MG63 (cell line): ENCODE data around the gene PPP1R16B. TPM values are rescaled to one million over a fixed set of nuclear protein-coding genes. Genes with fewer than 3 reads are reported as not detected.

ENCODE experiments used
- DNase-seq: peaks from one replicate; pipeline ENCODE4 v3.0.0-alpha.2; 2020
- H3K27me3 ChIP-seq: fragments of 250-450 bp; sonication (Bioruptor Pico); 2 replicates; pipeline ENCODE4 v1.5.1; 2020; ENCODE audit warnings: mild to moderate bottlenecking, moderate library complexity
- H3K36me3 ChIP-seq: fragments of 250-450 bp; sonication (Bioruptor Pico); 2 replicates; pipeline ENCODE4 v1.5.1; 2020; ENCODE audit warnings: mild to moderate bottlenecking, moderate library complexity
- H3K4me3 ChIP-seq: fragments of 250-450 bp; sonication (Bioruptor Pico); 2 replicates; pipeline ENCODE4 v1.5.1; 2020; ENCODE audit warnings: mild to moderate bottlenecking, moderate library complexity
- H3K9me3 ChIP-seq: fragments of 250-450 bp; sonication (Bioruptor Pico); 2 replicates; pipeline ENCODE4 v1.5.1; 2020; ENCODE audit warnings: mild to moderate bottlenecking, moderate library complexity
- total RNA-seq: library from RNA; depleted of rRNA; stranded (reverse); fragments of >200 nt; shearing (Covaris generic); gene quantifications from 2 replicates; pipeline ENCODE4 v1.2.3, GENCODE V29; 2014; ENCODE audit warnings: low replicate concordance; rRNA removed

The PPP1R16B gene
- not detected in 2 replicates for total RNA-seq

- H3K9me3 ChIP-seq = no peaks in the 10 kb centered on the region
- peak within 1 kb of the TSS; percentile 40 for H3K4me3 ChIP-seq
- peaks cover 19% of the 10 kb centered on the region for H3K27me3 ChIP-seq
- no peaks in the 10 kb centered on the region for H3K36me3 ChIP-seq
- DNase-seq = no peak
Observed at GRCh38 chr20:38805502-38805957, at the start of gene PPP1R16B. Gene PPP1R16B (plus strand): TSS chr20:38805697. CDS start chr20:38835926, 30,229 bp downstream.

GRCh38 chr20:38757145-38757775, 48.2 kb upstream of the PPP1R16B start:
- no peak for DNase-seq
- Histone ChIP-seq H3K36me3 (peaks cover 19% of the 10 kb centered on the region), H3K9me3 (no peaks in the 10 kb centered on the region), H3K4me3 (no peak overlapping the region), H3K27me3 (no peaks in the 10 kb centered on the region)

- Histone ChIP-seq H3K4me3 (no peak overlapping the region), H3K9me3 (no peaks in the 10 kb centered on the region), H3K27me3 (no peaks in the 10 kb centered on the region), H3K36me3 (peaks cover 19% of the 10 kb centered on the region)
- no peak for DNase-seq
Observed at GRCh38 chr20:38759106-38759505, 46.4 kb upstream of the PPP1R16B start.

GRCh38 chr20:38760978-38761377, 44.5 kb upstream of the PPP1R16B start:
- DNase-seq = no peak
- Histone ChIP-seq H3K27me3 (no peaks in the 10 kb centered on the region), H3K36me3 (peaks cover 26% of the 10 kb centered on the region), H3K4me3 (no peak overlapping the region), H3K9me3 (no peaks in the 10 kb centered on the region)

DNA sequence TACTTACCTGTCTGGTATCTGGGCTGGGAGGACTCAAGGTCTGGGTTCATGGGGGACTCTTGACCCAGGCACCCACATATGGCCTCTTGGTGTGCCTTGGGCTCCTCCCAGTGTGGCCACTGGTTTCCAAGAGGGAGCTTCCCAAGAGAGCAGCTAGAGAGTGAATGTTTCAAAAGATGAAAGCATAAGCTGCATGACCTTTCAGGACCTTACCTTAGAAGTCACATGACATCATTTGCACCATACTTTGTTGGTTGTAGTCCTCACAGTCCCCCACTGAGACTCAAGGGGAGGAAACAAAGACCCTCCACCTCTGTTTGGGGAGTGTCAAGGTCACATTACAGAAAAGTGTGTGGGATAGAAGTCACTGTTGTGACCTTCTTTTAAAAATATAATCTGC, 43.3 kb upstream of the PPP1R16B start:
- H3K9me3 ChIP-seq = no peaks in the 10 kb centered on the region
- H3K4me3 ChIP-seq = no peak overlapping the region
- no peaks in the 10 kb centered on the region for H3K27me3 ChIP-seq
- DNase-seq = no peak
- H3K36me3 ChIP-seq = peaks cover 26% of the 10 kb centered on the region

GRCh38 chr20:38763616-38764015, 41.9 kb upstream of the PPP1R16B start:
- Histone ChIP-seq H3K9me3 (no peaks in the 10 kb centered on the region), H3K27me3 (no peaks in the 10 kb centered on the region), H3K36me3 (peaks cover 24% of the 10 kb centered on the region), H3K4me3 (no peak overlapping the region)
- DNase-seq = no peak

DNA sequence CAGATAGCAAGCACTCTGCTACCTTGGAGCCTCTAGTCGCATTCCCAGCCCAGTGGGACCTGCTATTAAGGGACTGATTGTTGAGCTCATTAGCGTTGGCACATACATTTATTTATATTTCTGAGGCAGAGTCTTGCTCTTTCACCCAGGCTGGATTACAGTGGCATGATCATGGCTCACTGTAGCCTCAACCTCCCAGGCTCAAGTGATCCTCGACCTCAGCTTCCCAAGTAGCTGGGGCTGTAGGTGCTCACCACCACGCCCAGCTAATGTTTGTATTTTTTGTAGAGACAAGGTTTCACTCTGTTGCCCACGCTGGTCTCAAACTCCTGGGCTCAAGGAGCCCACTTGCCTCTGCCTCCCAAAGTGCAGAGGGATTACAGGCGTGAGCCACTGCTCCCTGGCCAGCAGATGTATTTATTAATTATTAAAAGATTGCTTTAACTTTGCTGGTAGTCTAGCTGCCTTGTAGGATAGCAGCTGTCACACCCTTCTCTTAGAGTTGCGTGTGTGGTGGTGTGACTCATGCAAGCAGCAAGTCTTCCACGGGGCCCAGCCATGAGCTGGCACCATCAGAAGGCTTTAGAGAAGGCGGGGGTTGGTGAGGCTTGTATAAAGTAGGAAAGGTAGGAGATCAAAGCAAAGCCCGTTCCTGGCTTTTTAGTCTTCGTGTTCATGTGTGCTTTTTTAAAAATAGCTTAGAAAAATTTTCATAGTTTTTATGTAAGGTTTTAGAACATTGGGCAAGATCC, 40.8 kb upstream of the PPP1R16B start:
- peaks cover 24% of the 10 kb centered on the region for H3K36me3 ChIP-seq
- H3K27me3 ChIP-seq = no peaks in the 10 kb centered on the region
- no peaks in the 10 kb centered on the region for H3K9me3 ChIP-seq
- H3K4me3 ChIP-seq = no peak overlapping the region
- peak; percentile 90 for DNase-seq

- DNase-seq = no peak
- Histone ChIP-seq H3K36me3 (peaks cover 27% of the 10 kb centered on the region), H3K4me3 (no peak overlapping the region), H3K9me3 (no peaks in the 10 kb centered on the region), H3K27me3 (no peaks in the 10 kb centered on the region)
Observed at GRCh38 chr20:38766071-38766470, 39.4 kb upstream of the PPP1R16B start.

DNA sequence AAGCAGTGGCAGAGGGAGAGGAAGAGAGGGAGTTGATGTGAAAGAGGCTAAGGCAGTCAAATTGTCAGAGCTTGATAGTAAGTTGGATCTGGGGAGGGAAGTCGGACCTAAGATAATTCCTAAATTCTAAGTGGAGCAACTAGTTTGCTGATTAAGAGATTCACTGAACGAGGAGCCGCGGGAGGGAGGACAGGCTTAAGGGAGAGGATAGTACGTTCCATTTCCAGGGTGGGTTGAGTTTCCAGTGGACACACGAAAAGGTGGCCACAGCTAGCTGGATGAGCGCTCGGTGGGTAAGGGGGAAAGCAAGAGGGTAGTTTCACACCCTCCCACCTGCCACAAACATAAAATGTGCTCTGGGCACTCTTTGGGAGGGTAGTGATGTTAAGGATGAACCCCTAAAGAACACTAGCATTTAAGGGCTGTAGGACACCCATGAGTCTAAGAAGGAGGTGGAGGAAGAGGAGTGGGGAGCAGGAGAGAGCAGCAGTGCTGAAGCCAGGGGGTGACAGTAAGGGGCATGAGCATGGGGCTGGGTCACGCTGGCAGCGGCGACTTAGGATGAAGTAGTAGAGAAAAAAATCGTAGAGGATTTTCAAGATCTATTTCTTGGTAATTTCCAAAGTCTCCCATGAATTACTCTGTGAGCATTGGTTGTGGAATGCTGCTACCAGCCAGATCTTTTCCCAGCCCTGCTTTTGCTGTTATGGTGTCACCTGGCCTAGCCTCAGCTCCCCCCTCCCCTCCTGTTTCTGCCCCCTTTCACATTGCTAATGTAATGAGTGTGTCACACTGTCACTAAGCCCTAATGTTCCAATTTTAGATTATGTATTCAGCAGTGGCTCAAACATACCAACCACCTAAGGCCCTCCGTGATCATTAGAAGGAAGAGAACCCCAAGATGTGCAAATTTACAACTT, 35.9 kb upstream of the PPP1R16B start:
- no peak overlapping the region for H3K4me3 ChIP-seq
- no peaks in the 10 kb centered on the region for H3K27me3 ChIP-seq
- H3K9me3 ChIP-seq = no peaks in the 10 kb centered on the region
- H3K36me3 ChIP-seq = peaks cover 43% of the 10 kb centered on the region
- DNase-seq = no peak

DNA sequence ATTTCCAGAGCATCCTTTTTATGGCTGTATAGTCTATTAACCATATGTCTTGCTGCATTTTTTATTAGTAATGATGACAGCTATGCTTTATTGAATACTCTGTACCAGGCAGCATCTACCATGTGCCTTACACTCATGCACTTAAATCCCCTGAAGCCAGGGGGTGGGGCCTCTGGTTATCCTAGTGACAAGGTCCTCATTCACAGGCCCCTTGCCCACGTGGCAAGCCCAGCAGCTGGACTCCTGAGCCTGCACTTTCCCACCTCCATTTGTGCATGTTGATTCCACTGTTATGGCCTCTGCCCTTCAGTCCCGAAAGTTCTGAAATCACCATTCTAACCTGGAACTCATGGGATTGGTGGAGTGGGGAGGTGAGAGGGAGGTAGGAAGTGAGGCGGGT, 35.0 kb upstream of the PPP1R16B start:
- Histone ChIP-seq H3K27me3 (no peaks in the 10 kb centered on the region), H3K9me3 (no peaks in the 10 kb centered on the region), H3K4me3 (no peak overlapping the region), H3K36me3 (peaks cover 38% of the 10 kb centered on the region)
- DNase-seq = no peak

DNA sequence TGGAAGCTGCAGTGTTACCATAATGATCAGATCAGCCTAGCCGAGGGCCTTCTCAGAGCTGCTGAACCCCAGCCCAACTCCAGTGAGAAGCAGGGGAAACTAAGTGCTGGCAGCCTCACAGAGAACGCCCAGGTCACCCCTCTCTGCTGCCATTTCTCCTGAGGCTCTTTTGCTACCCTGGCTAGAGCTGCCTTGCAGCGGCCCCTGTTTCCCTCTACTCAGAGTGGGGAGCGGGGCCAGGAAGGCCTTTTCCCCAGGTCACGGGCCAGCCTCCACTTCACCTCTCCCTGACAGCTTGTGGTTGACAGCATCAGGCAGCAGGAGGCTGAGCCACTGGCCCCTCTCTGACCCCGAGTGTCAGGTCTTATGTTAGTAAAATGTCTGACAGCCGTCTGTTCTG, 34.5 kb upstream of the PPP1R16B start:
- Histone ChIP-seq H3K4me3 (no peak overlapping the region), H3K9me3 (no peaks in the 10 kb centered on the region), H3K27me3 (no peaks in the 10 kb centered on the region), H3K36me3 (peaks cover 34% of the 10 kb centered on the region)
- DNase-seq = no peak

GRCh38 chr20:38771621-38772020, 33.9 kb upstream of the PPP1R16B start:
- peaks cover 29% of the 10 kb centered on the region for H3K36me3 ChIP-seq
- no peaks in the 10 kb centered on the region for H3K27me3 ChIP-seq
- DNase-seq = no peak
- H3K9me3 ChIP-seq = no peaks in the 10 kb centered on the region
- no peak overlapping the region for H3K4me3 ChIP-seq

- H3K36me3 ChIP-seq = peaks cover 25% of the 10 kb centered on the region
- H3K4me3 ChIP-seq = no peak overlapping the region
- no peaks in the 10 kb centered on the region for H3K27me3 ChIP-seq
- DNase-seq = no peak
- no peaks in the 10 kb centered on the region for H3K9me3 ChIP-seq
Observed at GRCh38 chr20:38774167-38774566, 31.3 kb upstream of the PPP1R16B start.

DNA sequence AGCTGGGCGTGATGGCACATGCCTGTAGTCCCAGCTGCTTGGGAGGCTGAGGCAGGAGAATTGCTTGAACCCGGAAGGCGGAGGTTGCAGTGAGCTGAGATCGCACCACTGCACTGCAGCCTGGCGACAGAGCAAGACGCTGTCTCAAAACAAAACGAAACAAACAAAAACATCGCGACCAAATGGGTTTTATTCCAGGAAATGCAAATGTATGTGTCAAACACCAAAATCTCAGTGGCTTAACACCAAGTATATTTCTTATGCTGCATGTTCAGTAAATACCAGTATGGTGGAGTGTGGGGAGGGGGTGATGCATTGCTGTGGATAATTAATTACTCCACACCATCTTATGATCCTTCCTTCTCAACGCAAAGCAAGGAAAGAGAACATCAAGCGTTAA, 29.1 kb upstream of the PPP1R16B start:
- Histone ChIP-seq H3K9me3 (no peaks in the 10 kb centered on the region), H3K27me3 (no peaks in the 10 kb centered on the region), H3K4me3 (no peak overlapping the region), H3K36me3 (peaks cover 19% of the 10 kb centered on the region)
- no peak for DNase-seq

DNA sequence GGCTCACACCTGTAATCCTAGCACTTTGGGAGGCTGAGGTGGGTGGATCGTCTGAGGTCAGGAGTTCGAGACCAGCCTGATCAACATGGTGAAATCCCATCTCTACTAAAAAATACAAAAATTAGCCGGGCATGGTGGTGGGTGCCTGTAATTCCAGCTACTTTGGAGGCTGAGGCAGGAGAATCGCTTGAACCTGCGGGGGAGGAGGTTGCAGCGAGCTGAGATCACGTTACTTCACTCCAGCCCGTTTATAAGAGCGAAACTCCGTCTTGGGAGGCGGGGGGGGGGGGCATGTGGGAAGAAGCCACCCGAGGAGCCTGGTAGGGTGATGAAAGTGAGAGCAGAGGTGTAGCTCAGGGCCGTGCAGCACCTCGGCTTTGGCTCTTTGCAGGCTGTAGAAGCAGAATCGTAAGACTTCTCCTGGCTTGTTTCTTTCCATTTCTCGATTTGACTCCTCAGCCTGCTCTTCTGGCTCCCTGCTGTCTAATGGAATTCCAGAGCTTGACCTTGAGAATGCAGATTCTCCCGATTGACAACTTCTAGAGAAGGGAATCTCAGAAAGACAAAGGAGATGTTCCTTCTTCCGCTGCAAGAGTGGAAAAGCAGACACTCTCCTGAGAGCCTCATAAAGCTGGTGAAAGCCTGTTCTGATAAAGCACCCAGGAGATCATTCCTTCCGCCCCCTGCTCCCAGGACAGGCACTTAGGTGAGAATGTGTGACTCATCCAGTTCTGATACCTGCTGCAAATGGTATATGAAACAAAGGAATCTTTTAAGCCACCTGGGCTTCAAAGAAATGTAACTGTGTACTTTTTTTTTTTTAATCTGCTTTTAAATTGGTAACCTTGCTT, 26.0 kb upstream of the PPP1R16B start:
- DNase-seq = no peak

GRCh38 chr20:38782275-38782674, 23.2 kb upstream of the PPP1R16B start:
- no peaks in the 10 kb centered on the region for H3K27me3 ChIP-seq
- no peak for DNase-seq
- no peak overlapping the region for H3K4me3 ChIP-seq
- H3K9me3 ChIP-seq = no peaks in the 10 kb centered on the region
- H3K36me3 ChIP-seq = no peaks in the 10 kb centered on the region

More for the DNA sequence above, 26.0 kb upstream of the PPP1R16B start:
- Histone ChIP-seq H3K27me3 (no peaks in the 10 kb centered on the region), H3K9me3 (no peaks in the 10 kb centered on the region), H3K4me3 (no peak overlapping the region), H3K36me3 (peaks cover under 1% of the 10 kb centered on the region)
